NCI-H526 (cell line): ENCODE results near the gene NCAPH2.

Source experiments
- DNase-seq, 2 experiments: peaks; one replicate each; lab custom pipeline; 2025; lab: John Stamatoyannopoulos, UW

The NCAPH2 gene

DNA sequence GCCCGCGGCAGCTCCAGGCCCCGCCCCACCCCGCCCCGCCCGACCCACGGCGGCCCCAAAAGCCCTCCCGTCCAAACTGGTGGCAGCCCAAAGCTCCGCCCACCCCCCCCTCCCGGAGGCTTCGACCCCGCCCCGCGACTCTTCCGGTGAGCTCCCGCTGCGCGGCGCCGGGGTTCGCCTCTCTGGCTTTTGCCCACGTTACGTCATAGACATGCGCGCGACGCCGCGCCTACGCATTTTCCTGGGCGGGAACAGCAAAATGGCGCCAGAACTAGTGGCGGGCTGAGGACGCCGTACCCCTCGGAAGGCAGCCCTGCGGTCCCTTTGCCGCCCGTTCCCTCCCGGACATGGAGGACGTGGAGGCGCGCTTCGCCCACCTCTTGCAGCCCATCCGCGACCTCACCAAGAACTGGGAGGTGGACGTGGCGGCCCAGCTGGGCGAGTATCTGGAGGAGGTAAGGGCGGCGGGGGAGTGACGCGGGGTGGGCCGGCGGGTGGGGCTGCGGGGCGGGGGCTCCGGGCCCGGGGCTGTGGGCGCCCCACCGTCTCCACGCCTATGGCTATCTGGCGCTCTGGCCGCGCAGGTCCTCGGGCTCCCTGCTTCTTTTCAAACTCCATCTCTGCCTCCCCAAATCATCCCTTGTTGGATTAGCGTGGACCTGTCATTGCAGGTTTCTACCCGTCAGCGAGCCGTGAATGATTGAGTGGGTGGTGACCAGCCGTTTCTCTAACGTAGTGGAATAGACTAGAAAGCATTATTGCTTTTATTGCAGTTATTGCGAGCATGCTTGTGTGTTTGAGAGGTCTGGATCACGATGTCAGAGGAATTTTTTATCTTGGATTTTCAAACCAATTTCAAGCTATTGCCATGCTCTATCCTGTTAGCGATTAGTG lies at the start of gene NCAPH2:
NCAPH2 (plus strand) TSS at position 234 of the 894 bp plus-strand sequence; CDS start at position 348, 114 bp downstream.
- peak; percentile 72 to 96 for DNase-seq

GRCh38 chr22:50459016-50459415 lies 49.0 kb upstream of the NCAPH2 start:
- DNase-seq: no peak

- DNase-seq: no peak
These were observed 48.4 kb upstream of the NCAPH2 start for GRCh38 chr22:50459496-50460140.

- no peak for DNase-seq
These were observed 47.1 kb upstream of the NCAPH2 start for GRCh38 chr22:50460938-50461337.

GRCh38 chr22:50461536-50461935 lies 46.5 kb upstream of the NCAPH2 start:
- DNase-seq: no peak

- DNase-seq: peak in 1 of 2 experiments; percentile 48
These were observed 46.0 kb upstream of the NCAPH2 start for GRCh38 chr22:50461979-50462540.

GRCh38 chr22:50463188-50463900 lies 44.7 kb upstream of the NCAPH2 start:
- no peak for DNase-seq

- no peak for DNase-seq
These were observed 43.6 kb upstream of the NCAPH2 start for GRCh38 chr22:50464451-50464850.

- DNase-seq: no peak
These were observed 42.7 kb upstream of the NCAPH2 start for GRCh38 chr22:50465066-50465930.

DNA sequence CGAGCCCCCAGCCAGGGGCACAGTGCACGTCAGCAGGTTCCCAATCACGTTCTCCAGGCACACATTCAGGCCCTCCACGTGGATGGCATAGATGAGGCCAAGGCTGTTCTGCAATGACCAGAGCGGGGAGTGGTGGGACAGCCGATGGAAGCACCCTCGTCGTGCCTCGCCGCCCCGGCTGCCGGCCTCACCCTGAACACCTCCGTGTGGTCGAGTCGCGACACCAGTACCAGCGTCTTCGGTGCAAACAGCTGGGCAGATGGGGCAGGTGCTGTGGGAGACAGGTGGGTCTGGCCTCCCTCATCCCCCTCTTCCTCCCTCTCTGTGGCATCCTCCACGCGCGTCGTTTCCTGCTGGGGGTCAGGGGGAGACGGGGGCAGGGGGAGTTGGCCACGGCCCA lies 40.7 kb upstream of the NCAPH2 start:
- DNase-seq: no peak

DNA sequence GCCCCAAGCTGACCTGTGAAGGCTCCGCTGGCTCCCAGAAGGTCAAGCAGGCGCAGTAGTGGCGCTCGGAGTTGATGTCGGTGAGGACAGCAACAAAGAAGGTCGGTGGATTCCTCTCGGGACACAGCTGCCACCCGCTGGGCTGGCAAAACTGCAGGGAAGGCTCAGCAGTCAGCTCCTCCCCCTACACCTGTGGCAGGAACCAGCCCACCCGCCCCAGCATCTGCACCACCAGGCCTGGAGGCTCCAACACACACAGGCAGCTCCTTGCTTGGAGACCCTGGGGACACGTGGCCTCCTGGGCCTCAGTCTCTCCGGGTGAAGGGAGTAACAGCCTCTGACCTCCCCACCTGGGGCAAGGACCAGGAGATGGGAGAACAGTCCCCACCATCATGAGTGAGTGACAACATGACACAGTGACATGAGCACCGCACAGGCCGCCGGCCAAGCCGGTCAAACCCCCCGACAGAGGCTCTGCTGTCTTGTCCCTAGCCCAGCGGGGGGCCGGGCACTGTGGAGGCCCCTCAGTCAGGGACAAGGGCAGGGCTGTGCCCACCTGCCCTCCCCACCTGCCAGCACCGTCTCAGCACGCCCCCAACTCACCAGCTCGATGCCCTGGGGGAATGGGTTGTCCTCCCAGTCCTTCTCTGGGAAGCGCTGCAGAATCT lies 40.1 kb upstream of the NCAPH2 start:
- DNase-seq: no peak

DNA sequence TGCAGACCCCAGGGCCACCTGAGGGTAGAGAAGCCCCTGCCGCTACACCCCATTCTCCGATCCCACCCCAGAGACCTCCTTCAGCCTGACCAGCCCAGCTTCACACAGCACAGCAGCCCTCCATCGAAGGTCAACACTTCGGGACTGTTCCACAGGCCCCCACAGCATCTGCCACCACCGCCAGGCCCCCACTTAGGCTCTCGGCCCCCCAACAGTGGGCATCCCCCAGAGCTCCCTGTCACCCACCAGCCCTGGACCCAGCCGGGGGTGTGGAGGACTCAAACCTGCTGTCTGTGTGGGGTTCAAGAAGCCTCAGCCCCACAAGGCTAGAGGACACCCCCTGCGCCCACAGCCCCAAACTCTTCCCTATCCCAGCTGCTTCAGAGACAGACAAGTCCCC lies 39.4 kb upstream of the NCAPH2 start:
- no peak for DNase-seq

DNA sequence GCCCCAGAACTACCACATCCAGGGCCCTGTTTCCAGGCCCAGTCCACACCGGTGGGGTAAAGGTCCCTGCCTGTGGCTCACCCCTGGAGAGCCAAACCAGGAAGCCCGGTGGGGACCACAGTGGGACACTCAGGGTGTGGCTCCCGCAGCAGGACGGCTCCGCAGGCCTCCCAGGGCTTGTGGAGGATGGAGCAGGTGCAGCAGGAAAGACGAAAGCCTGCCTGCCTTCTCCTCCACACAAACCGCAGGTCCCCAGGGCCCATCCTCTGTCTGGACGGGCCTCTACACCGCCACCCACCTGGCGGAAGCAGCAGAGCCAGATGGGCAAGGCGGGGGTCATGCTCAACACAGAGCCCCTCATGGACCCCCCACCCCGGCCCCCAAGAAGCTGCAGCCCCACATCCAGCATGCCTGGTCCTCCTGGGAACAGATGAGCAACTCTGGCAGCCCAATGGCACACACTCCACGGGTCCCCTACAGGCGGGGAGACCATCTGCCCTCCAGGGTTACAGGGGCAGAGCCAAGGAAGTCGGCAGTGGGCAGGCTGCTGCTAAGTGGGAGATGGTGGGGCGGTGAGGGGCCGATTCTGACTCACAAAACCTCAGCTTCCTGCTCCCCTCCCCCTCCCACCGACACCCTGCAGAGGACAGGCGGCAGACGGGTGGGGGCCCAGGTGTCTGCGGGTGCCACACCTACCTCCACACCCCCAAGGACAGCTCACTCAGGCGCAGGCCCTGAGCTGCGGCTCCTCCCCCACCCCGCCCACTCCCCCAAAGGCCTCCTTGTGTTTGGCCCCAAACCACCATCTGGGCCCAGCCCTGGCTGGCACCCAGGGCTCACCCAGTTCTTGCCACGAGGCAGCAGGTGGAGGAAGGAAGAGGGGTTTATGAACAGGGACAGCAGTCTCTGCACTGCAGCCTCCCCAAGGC lies 38.4 kb upstream of the NCAPH2 start:
- peak; percentile 58 to 82 for DNase-seq

DNA sequence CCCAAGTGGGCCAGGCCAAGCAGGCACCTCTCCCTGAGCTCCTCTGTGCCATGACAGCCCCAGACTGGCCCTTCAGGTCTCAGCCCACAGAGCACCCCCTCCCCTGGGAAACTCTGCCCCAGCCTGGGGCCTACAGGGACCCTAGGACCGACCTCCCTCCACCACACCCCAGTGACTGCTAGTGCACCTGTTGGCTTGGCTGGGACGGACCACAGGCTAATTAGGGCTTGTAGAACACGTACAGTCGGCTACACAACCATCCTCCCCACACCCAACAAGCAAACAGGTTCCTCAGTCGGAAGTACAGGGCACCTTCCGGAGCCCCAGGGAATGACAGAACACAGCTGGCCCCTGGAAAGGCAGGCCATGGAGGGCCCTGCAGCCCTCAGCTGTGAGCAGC lies 37.5 kb upstream of the NCAPH2 start:
- DNase-seq: peak in 1 of 2 experiments; percentile 45

GRCh38 chr22:50471197-50471847 lies 36.7 kb upstream of the NCAPH2 start:
- no peak for DNase-seq

DNA sequence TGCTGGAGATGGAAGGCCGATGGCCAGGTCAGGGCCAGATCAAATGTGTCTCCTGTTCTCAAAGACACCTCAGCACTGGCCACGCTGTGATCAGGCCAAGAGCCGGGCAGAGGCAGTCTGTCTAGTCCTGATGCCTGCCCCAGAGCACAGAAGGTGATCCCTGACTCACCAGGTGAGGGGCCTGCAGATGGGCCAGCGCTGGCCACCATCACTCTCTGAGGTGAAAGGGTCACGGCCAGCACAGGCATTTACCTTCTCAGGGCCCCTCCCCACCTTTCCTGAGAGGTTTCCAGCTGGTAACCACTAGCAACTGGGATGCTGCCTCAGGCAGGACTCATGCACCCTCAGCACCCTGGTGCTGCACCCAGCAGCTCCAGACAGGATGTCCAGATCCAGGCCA lies 36.1 kb upstream of the NCAPH2 start:
- DNase-seq: no peak

GRCh38 chr22:50473088-50473487 lies 34.9 kb upstream of the NCAPH2 start:
- peak in 1 of 2 experiments; percentile 31 for DNase-seq

- no peak for DNase-seq
These were observed 34.0 kb upstream of the NCAPH2 start for GRCh38 chr22:50473855-50474671.
